ENCODE data around the gene PDZD2.
"Not testable (repeated sequence)": the region's sequence is repeated elsewhere in the genome, so short reads cannot be mapped to it uniquely, and the experiment has no call there.

PDZD2 gene

DNA sequence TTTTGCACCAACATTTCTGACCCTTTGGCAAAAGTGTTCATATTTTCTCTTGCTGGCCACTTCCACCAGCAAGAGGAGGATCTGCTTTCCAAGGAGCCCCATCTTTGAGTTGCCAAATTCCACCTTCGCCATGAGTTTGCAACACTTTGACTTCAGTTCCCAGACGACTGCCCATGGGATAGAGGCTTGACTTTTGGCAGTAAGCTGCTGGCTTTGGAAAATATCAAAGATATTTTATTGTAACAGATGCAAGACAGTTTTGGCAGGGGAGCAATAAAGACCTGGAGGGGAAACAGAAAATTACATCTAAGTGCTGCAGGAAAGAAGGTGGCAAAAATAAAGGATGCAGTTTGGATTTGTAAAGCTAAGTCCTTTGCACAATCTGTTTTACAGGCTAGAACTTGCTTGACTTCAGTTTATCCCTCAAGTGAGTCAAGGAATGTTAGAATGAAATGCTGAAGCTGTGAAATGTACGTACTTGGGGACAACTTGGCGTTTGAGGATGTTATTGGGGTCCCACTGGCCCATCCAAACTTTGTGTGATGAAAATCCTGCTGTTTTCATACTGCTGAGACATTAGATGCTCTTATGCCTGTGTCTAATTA is 302.3 kb downstream of the PDZD2 start:
- DNase-seq: peak; percentile 44

DNA sequence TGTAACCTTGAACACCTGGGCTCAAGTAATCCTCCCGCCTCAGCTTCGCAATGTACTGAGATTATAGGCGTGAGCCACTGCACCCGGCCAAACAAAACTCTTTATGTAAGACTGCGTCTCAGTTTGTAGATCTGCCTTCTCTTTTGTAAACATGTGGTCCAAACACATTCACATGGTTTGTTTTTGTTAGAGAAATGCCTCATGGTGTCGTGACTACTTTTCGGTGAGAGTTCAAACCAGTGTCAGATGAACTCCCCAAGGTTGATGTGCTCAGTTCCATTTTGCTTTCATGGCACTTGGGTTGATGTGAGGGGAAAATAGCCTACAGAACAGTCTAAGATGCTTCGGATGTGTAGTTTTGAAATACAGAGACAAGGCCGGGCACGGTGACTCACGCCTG is 303.6 kb downstream of the PDZD2 start:
- no peak for DNase-seq

DNA sequence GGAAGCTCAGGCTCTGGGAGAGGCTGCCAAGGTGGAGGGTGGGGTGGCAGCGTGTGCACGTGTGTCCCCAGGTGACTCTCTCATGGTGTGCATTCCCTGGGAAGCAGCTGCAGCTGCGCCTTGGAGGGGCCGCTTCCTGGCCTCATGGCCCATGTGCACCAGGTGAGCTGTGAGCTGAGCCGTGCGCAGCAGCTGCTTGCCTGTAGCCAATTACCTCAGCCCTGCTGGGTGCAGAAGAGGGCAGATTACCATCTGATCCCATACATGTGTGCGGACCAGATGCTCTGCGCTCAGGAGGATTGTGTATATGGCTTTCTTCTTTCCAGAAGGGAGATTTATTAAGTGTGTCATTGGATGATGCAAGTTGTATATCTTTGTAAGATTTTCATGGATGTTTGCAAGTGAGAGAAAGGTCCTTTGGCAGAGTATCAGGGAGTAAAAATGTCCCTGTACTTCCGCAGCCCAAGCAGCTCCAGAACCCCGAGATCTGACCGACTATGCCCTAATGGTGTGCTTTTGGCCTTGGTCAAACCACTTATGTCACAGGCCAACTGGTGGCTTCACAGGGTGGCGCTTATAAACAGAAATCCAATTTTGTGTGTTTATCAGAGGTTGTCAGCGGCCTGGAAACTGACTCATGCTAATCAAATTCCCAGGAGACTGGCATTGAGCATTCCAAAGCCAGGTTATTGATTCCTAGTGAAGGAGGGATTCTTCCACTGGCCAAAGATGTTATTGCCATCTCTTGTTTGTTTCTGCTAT is 305.9 kb downstream of the PDZD2 start:
- peak; percentile 66 for DNase-seq

DNA sequence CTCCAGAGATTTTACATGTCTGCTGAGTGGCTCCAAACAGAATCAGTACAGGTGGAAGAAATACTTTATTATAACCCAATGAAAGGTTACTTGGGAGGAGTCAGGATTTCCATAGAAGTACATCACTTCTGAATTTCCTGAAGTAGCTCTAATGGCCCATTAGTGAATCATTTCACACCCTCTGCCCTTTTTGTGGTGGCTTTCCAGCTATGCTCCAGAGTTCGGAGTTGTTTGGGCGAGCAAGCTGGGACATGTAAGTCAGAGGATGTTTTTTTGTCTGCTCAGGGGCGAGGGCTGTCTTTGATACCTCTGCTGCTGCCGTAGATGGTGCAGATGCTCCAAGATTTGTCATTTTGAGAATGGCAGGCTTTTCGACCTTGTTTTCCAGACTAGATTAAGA is 309.1 kb downstream of the PDZD2 start:
- DNase-seq: no peak

DNA sequence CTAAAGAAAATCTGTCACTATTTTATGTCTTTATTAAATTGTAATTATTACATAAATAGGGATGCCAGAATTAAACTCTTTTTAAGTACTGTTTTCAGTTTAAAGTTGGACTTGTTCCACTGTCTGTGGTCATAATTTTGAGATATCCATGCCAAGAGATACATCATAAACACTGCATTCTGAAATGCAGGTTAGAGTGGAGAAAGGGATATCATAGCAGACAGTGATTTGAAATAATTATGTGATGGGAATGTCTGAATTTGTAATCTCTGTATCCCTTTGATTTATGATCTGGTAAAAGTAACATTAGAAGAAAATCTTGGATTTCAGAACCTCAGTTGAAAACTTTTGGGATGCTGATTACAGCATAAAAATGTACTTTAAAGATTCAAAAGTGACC is 313.1 kb downstream of the PDZD2 start:
- DNase-seq: no peak

DNA sequence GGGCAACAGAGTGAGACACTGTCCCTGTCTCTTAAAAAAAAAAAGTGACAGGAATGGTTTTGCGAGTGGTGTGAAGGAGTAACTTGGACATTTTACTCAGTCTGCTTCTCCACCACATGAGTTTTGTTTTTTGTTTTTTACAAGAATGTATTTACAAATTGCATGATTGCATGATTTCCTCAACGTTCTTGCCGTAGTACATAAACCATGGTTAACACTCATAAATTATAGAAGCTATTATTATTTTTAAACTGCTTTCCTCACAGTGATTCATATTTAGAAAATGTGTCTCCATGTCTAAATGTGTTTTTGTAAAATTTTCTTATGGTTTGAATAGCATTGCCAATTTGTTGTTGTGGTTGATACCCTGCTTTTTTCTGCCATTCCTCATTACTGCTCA is 315.2 kb downstream of the PDZD2 start:
- DNase-seq: no peak

DNA sequence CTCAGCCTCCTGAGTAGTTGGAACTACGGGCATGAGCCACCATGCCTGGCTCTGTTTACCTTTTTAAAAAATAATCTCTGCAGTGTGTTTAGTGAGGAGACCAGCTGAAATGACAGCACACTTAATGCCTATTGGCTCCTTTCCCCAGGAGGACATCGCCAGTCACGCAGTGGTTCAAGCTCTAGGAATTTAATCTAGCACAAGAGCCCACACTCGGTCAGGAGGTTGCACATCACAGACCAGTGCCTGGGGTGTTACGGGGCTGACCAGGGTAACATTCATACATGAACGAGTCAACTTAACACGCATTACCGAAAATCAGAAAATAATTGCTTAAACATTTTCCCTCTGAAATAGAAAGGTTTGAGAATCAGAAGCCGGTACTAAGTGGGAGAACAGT is 318.2 kb downstream of the PDZD2 start:
- DNase-seq: no peak

DNA sequence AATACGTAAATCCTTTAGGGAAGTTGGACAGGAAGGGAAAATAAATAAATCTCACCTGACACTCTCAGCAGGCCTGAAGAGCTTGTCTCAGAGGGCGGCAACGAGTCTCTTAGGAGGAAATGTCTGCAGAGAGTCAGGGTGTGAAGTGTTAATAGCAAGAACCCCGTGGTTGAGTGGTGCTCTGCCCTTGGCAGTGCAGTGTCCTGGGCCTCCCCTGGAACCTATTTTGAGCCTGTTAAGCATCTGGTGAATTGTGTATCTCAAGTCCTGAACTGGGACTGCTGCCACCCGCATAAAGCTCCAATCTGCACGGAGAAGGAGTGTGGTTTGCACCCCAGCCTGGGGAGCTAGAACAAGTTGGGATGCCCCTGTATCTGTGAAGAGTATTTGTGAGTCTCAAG is 323.4 kb downstream of the PDZD2 start:
- DNase-seq: no peak

DNA sequence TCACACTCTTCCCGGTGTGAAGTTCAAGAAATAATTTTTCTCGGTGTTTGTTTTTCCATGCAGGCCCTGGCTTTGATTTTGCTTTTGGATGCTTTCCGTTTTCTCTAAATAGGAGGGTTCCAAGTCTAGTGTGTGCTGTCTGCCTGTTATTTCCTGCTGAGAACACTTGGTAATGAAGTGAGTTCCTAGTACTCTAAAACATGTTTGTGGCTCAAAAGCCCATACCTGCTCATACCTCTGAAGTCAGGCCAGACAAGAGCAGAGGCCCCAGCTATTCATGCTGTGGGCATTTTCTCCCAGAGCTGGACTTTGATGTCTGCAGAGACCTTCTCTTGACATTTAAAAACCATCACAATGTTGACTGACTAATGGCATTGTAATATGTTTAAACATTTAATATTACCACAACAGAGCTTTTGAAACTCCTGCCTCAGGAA is 324.0 kb downstream of the PDZD2 start:
- DNase-seq: no peak

DNA sequence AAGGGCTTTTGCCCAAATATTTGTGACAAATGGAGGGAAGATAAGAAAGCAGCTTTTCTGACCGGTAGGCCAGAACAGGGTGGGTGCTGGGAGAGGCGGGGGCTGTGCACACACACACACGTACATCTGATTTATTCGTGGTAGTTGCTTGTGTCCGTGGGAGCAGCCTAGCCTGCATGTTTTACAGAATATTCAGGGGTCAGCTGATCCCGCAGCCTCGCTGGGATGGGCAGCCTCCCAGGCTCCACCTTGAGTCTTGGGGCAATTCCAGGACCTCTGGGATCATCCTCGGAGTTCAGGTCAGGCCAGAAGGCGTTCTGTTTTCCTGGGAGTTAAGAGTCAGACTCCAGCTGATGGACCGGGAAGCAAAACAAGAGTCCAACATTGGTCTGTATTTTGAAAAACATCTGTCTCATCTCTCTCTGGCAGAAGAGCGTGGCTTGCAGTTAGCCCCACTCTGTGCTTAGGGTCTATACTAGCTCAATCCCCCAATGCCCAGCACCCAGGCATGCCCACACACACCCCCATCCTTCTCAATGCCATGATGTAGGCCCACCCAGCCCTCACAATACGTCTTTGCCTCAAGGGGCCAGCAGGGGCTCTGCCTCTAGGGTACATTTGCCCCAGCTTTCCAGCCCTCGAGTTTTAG is 324.6 kb downstream of the PDZD2 start:
- DNase-seq: no peak

DNA sequence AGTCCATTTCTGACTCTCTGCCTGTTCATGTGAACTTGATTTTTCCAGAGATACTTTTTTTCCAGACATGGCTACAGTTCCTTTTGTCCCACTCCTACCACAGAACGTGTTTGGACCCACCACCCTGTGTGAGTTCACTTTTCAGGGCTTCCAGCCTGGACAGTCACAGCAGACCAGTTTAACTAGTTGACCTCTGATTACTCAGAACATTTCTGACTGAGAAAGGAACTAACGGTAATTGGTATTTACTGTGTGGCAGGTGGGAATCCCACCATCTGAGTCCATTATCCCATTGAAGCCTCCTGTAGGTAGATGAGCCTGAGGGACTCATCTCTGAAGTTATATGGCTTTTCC is 325.1 kb downstream of the PDZD2 start:
- DNase-seq: no peak

DNA sequence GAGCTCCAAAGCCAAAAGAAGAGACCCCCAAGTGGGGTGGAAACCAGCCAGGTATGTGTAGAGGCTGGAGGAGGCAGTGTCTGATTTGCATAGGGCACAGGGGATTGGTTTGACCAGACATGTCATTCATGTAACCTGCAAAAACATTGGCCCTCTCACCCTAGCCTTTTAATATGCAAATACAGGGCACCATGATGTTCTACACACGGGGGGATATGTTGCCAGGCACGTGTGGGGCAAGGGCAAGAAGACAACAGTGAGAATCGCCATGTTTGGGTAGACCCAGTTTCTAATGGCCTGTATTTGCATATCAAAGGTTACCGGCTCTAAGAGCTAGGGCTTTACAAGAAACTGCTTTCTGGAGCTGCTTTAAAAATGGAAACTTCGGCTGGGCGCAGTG is 326.3 kb downstream of the PDZD2 start:
- DNase-seq: no peak

DNA sequence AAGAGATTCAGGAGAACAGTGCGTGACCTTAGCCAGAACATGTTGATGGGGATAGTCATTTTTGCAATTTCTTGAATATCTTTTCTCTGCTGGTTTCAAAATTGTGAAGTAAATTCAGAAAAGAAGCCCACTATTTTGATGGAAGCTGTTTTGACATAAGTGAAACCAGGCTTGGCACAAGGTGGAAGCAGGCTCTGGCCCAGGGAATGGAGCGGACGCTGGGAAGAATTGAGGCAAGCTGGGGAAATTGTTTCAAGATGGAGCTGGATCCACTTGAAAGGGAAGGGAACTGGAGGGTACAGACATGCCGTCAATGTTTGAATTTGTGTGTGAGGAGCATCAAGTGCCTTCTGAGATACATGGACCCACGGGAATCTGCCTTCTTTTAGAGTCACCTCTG is 328.0 kb downstream of the PDZD2 start:
- DNase-seq: no peak

DNA sequence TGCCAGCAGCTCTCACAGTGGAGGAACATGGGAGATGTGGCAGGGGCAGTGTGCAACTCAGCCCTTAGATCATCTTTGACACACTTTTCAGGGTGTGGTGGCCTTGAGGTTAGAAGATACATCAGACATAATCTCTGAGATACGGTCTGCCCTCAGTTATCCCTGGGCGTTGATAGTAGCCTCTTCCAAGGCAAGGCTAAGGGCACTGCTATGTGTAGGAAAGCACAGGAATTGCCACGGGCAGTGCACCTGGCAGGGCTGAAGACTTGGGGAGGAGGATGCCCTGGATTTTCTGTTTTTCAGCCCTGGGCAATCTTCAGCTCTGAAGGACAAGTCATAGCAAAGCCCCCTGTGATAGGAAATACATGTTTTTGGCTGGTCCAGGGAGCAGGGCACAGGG is 328.5 kb downstream of the PDZD2 start:
- DNase-seq: no peak

DNA sequence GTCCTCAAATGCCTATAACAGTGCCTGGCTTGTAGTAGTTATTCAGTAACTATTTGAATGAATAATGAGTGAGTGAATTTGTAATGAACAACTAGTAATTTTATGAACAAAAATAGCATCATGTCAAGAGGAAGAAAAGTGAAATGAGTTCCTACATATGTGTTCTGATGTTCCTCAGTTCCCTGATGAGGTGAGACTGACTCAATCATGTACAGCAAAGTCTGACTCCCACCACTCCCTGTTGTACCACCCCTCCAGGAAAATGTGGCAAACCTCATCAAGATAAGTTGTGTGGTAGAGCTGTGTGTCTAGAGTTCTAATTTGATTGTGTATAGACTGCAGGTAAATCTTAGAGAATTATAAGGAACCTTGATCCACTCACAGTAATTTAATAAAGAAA is 333.6 kb downstream of the PDZD2 start:
- no peak for DNase-seq

DNA sequence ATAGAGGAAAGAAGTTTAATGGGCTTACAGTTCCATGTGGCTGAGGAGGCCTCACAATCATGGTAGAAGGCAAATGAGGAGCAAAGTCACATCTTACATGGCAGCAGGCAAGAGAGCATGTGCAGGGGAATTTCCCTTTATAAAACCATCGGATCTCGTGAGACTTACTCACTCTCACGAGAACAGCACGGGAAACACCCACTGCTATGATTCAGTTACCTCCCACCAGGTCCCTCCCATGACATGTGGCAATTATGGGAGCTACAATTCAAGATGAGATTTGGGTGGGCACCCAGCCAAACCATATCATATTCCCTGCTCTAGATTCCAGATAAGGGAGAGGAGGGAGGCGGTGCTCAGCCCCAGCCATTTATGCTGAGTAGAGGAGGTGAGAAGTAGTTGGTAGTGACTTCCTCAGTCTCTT is 336.3 kb downstream of the PDZD2 start:
- not testable (repeated sequence) for DNase-seq

DNA sequence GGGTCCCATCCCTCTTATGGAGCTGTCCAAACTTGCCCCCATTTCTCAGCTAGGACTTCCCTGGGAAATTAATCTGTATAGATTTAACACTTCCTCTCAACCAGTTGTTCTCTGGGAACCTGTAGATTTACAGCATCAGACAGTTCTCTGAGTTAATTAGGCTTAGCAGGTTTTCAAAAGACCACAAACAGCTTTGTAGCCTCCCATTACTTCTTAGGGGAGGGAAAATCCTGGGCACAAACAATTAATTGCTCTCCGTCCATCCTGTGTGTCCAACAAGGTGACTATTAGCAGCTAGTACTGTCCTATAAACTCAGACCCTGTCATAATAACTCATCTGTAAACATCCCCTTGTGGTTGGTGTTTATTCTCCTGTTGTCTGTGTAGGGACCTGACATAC is 337.2 kb downstream of the PDZD2 start:
- no peak for DNase-seq

DNA sequence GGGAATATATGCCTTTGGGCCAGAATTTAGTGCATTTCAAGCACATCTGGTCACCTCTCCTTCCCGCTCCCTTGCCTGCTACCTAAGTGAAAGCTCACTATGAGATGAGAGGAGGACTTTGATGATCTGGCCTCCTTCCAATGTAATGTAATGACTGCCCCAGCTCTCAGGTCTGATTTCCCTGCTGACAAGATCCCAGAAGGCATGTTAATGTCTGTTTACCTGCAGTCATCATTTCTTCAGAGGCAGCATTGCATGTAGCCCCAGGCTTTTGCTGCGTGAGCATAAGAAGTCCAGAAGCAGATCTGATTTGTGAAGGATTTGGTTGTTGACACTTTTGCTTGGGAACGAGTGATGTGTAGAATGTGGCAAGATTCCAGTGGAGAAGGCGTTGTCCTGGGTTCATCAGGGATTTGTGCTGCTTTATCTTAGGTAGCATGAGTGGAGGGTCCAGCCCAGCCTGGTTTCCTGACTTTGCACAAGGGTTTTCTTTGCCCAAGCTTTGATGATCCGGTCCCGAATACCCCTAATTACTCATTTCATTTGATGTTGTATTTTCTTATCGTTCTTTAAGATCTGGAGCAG is 342.5 kb downstream of the PDZD2 start:
- DNase-seq: no peak

DNA sequence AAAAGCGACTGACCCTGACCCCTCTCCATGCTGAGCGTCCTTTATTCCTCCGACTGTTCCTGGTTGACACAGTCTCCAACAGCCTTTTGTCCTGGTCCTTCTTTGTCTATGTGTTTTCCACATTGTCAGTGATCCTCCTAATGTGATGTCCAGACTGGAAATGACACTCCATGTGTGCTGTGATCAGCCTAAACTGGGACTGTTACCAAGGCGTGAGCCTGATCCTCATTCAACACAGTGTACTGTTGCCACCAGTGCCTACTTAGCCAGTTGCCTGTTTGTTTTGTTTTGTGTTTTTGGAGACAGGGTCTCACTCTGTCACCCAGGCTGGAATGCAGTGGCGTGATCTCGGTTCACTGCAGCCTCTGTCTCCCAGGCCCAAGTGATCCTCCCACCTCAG is 343.1 kb downstream of the PDZD2 start:
- DNase-seq: no peak

DNA sequence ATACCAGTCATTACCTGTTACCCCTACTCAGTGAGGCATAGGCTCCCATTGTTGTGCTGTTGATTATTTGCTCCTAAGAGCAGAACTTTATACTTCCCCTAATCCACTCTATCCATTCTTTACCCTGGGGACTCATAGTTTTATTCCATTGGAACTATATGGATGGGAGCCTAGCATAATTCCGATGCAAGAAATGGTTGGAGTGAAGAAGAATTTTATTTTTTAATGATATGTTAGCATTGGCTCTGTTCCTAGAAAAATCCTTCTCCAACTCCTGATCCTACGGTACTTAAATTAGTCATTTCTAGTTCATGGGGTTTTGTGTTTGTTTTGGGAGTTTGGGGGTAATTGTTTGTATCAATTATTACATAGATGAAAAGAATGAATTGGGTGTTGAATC is 343.7 kb downstream of the PDZD2 start:
- no peak for DNase-seq

DNA sequence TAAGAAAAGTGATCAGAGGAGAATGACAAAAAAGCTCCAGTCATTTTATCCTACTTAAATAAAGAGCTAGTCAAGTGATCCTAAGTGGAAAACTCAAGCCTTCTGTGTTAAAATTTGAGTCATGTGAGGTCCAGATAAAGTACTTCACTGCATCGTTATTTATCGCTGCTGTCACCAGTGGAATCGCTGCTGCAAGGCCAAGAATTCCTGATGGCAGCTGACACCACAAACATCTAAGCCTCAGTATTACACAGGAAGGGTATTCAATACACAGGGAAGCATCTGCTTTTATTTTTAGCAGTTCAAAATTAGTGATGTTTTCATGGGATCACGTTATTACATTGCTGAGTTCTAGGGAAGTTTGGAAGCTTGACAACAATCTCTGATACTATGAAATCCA is 344.9 kb downstream of the PDZD2 start:
- no peak for DNase-seq

DNA sequence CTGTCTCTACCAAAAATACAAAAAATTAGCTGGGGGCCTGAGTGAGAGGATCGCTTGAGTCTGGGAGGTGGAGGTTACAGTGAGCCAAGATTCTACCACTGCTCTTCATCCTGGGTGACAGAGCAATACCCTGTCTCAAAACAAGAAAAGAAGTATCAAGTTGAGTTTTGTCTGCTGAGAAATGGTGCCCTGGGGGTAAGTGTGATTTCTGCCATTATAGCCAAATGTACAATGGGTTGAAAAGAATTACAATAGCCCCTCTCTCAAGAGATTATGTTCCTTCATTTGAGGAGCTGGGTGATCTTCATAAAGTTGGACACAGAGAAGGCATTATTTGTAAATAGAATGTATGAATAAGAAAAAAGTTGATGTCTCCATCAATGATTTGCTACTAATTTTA is 345.8 kb downstream of the PDZD2 start:
- DNase-seq: no peak

DNA sequence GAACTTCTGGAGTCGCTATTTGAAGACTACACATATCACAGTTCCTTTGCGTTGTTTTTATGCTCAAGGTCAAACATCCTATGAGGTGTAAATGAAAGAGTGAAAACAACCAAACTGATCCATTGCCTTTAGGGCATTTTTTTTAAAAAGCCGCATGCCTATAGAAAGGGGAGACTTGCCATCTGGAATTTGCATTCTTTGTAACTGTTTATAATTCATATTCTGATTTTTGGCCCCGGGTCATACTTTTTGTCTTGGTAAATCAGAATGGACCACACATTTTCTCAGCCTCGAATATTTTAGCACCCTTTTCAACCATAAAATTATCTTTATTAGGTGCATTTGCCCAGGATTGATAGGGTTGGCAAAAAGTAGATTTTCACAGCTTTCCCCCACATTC is 347.2 kb downstream of the PDZD2 start:
- DNase-seq: no peak
